IPS-15b (cell line): ENCODE data around the gene SHANK1.

Experiments
- H3K27me3 ChIP-seq: one replicate; pipeline ENCODE4 v1.6.1; 2013; ENCODE audit warnings: low read length; ENCODE audit not compliant: control insufficient read depth, insufficient read depth
- H3K36me3 ChIP-seq: one replicate; pipeline ENCODE4 v1.6.1; 2013; ENCODE audit warnings: low read length; ENCODE audit not compliant: control insufficient read depth, insufficient read depth
- H3K4me1 ChIP-seq: one replicate; pipeline ENCODE4 v1.6.1; 2013; ENCODE audit warnings: mild to moderate bottlenecking, low read length; ENCODE audit not compliant: control insufficient read depth, insufficient read depth
- H3K4me3 ChIP-seq: one replicate; pipeline ENCODE4 v1.5.1; 2013; ENCODE audit warnings: low read depth, low read length
- H3K9ac ChIP-seq: one replicate; pipeline ENCODE4 v1.6.1; 2013; ENCODE audit warnings: low read depth, mild to moderate bottlenecking, low read length
- H3K9me3 ChIP-seq: one replicate; pipeline ENCODE4 v1.6.1; 2013; ENCODE audit warnings: mild to moderate bottlenecking, low read length; ENCODE audit not compliant: control insufficient read depth, insufficient read depth

Gene SHANK1

DNA sequence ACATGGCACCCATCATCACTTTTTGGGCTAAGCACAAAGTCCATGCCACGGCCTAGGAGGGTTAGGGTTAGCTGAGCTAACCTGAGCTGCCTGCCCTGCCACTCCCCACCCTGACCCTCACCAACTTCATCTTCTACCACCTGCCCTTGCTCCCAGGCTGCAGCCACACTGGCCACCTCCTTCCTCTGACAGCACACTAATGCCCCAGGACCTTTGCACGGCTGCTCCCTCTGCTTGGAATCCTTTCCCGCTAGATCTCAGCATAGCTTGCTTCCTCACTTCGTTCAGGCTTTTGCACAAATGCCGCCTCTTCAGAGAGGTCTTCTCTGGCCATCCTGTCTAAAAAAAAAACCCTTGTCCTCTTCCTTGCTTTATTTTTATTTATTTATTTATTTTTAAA is 13.2 kb downstream of the SHANK1 start:
- H3K4me1 ChIP-seq = no peaks in the 10 kb centered on the region
- H3K27me3 ChIP-seq = peaks cover 23% of the 10 kb centered on the region
- no peak overlapping the region for H3K4me3 ChIP-seq
- no peak overlapping the region for H3K9ac ChIP-seq
- no peaks in the 10 kb centered on the region for H3K9me3 ChIP-seq
- H3K36me3 ChIP-seq = no peaks in the 10 kb centered on the region

DNA sequence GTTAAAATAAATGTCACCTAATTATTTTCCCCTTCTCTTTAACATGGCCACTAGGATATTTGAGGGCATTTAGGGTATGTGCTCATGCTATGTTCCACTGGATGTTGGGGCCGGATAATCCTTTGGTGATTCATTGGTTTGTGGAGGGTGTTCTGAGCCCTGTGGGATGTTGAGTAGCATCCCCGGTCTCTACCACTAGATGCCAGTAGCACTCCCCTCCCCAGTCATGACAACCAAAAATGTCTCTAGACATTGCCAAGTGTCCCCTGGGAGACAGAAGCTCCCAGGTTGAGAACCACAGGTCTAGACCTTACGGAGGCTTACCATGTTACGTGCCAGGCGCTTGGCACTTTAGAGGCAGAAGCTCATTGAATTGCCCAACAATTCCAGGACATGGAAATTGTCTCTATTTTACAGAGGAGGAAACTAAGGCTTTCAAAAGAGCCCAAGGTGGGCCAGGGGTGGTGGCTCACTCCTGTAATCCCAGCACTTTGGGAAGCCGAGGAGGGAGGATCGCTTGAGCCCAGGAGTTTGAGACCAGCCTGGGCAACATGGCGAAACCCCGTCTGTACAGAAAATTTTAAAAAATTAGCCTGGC is 14.1 kb downstream of the SHANK1 start:
- Histone ChIP-seq H3K9me3 (no peaks in the 10 kb centered on the region), H3K36me3 (no peaks in the 10 kb centered on the region), H3K9ac (no peak overlapping the region), H3K4me1 (no peaks in the 10 kb centered on the region), H3K27me3 (peaks cover 27% of the 10 kb centered on the region), H3K4me3 (no peak overlapping the region)

DNA sequence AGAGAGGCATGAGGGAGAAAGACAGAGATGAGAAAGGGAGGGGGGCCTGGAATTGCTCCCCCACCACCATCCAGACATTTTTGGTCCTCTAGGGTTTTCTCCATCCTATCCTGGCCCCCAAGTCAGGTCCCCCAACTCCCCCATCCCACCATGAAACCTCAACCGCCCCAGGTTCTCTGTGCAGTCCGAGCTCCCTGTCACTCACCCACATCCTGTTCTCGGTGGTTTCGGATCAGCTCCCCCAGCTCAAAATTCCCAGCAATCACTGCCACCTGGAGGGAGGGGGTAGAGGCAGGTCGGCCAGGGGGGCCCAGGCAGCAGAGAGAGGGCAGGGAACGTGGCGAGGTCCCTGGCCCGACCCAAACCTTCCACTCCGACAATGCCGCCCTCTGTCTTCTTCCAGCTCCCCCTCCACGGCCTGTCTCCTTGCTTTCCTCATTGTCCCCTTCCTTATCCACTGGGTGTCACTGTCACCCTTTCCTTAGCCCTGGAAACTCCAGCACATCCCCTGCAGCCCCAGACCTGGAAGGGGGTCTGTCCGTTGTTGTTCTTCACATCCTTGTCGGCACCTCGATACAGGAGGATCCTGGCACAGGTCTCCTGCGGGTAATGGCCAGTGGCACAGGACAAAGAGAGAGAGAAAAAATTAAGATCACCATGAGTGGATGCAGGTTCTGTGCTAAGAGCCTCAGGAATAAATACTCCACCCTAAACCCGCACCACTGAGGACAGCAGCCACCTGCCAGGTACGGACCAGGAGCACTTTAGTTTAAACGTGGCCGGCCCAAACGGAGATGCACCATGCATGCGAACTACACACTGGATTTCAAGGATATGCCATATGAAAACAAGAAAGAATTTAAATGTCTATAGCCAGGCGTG is 15.4 kb downstream of the SHANK1 start:
- Histone ChIP-seq H3K4me1 (no peaks in the 10 kb centered on the region), H3K27me3 (peaks cover 33% of the 10 kb centered on the region), H3K4me3 (no peak overlapping the region), H3K9ac (no peak overlapping the region), H3K9me3 (no peaks in the 10 kb centered on the region), H3K36me3 (no peaks in the 10 kb centered on the region)

DNA sequence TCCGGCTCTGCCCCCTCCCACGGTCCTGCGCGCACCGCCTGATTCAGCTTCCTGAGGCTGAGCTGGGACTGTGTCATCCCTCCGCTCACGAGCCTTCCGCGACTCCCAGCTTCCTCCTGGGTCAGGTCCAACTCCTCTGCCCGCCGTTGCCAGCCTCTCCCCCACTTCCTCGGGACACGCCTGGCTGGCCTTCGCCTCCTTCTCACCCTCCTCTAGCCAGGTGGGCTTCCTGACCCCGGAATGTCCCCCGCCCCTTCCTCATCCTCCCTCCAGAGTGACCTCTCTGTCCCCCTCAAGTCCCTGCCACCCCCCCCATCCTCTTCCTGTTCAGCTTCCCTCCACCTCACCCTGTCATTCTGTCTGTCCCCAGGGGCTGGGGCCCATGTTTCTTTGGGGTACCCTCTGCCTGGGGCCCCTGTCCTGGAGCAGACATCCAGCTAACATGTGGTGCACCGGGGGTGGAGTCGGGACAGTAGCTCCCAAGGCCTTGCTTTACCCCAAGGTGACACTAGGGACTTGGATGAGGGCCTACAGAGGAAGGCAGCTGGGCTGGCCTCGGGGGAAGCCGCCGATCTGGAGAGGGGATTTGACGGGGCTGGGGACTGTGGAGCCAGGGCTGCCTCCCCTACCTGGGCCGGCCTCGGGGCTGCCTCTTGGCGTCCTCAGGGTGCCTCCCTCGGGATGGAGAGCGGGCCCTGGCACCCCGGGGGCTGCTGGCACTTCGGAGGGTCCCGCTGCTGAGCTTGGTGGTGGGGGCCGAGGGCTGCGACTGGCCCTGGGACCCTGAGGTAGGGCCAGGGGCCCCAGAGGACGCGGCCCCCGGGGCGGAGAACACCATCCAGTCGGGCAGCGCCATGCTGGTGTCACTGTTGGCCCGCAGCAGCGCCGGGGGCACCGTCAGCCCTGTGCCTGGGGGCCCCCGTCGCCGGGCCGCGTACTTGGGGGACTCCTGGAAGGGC is 16.5 kb downstream of the SHANK1 start:
- H3K36me3 ChIP-seq = no peaks in the 10 kb centered on the region
- no peaks in the 10 kb centered on the region for H3K4me1 ChIP-seq
- peaks cover 43% of the 10 kb centered on the region for H3K27me3 ChIP-seq
- H3K4me3 ChIP-seq = no peak overlapping the region
- no peaks in the 10 kb centered on the region for H3K9me3 ChIP-seq
- no peak overlapping the region for H3K9ac ChIP-seq

DNA sequence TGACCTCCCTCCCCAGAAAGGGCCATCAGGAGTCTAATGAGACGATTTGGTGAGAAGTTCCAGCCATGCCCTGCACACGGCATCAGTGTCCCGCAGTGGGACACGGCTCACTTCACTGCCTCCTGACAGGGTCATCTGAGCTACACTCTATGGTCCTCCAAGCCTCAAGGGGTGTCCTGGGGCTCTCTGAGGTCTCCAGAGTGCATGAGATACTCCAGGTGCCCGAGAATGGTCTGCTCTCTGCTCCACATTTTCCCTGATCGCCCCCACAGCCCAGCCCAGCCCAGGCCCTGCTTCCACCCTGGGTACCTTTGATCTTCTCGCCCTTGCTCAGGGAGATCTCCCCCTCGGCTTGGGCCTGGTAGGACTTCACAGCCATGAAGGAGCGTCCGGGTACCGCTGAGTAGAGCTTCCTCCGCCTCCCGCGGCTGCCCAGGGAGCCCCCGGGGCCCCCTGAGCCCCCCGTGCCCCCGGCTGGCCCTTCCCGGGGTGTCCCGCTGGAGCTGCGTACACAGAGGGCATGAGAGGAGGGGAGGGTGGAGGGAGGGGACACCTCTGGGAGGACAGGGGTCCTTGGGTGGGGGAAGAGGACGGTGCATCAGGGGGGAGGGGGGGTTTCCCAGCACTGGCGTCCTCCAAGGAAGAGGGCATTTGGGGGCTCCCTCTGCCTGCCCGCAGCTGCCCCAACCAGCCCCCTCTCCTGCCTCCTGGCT is 17.3 kb downstream of the SHANK1 start:
- no peak overlapping the region for H3K4me3 ChIP-seq
- no peaks in the 10 kb centered on the region for H3K4me1 ChIP-seq
- H3K36me3 ChIP-seq = no peaks in the 10 kb centered on the region
- peaks cover 51% of the 10 kb centered on the region for H3K27me3 ChIP-seq
- H3K9ac ChIP-seq = no peak overlapping the region
- no peaks in the 10 kb centered on the region for H3K9me3 ChIP-seq

DNA sequence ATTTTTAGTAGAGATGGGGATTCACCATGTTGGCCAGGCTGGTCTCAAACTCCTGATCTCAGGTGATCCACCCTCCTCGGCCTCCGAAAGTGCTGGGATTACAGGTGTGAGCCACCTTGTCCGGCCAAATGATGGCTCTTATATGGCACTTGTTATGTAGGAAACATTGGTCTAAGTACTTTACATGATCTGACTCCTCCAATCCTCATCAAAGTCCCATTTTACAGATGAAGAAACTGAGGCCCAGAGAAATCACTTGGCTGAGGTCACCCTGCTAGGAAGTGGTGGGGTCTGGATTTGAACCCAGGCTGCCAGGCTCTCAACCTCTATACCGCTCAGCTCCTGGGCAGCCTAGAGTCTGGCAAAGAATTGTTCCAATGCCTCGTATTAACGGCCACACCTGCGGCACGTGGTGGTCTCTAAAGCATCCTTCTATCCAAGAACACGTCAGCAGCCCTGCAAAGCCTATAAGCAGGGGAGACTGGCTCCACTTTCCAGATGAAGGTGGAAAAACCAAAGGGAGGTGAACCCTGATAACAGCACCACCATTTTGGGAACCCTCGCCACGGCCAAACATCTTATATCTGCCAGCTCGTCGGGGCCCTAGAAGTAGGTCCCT is 18.1 kb downstream of the SHANK1 start:
- H3K27me3 ChIP-seq = peaks cover 59% of the 10 kb centered on the region
- no peaks in the 10 kb centered on the region for H3K36me3 ChIP-seq
- H3K4me1 ChIP-seq = no peaks in the 10 kb centered on the region
- no peak overlapping the region for H3K4me3 ChIP-seq
- H3K9ac ChIP-seq = no peak overlapping the region
- no peaks in the 10 kb centered on the region for H3K9me3 ChIP-seq

DNA sequence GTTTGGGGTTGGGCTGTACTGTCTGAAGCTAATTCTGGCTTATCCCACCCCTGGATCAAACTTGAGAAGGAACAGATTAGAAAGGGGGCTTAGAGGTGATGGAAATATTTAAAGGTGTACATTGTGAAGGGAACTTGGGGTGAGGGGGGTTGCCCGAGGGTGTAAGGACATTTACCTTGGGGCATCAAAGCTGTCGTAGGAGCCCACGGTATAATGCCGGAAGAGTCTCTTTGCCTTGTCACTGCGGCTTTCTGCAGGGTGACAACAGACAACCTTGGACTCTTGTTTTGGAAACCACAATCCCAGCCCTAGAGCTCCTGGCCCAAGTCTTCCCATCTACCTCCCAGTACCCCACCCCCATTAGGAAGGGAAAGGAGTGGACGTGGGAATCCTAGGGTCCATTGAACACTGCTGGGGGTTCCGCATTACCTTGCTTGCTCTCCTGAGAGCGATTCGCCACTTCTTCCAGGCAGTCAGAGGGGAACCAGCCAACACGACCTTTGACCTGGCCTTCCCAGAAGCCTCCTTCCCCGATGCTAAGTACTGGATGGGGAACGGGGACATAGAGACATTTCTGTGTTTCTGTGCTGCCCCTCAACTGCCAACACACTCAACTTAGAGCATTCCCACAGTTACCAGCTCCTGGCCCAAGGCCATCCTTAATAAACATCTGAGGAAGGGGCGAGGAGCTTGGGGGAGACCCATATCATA is 22.0 kb downstream of the SHANK1 start:
- peaks cover 80% of the 10 kb centered on the region for H3K27me3 ChIP-seq

DNA sequence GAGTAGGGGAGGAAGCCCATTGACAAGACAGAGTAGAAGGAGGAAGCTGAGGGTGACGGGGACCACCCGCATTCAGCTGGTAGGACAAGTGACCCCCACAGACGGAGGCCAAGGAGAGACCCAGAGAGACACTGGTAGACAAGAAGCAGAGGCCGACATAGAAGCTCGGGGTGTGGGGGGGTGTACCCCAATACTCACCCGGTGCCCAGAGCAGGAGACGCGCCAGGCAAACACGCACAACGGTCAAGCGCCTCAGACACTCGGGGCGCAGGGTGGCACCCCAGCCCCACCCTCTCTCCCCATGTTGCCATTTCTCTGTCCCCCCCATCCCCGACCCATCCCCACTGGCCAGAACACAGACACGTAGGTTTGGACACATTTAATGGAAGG is 23.5 kb downstream of the SHANK1 start:
- Histone ChIP-seq H3K27me3 (peaks cover 86% of the 10 kb centered on the region), H3K4me3 (peak overlapping the region; percentile 75), H3K4me1 (peaks cover 3% of the 10 kb centered on the region), H3K9ac (no peak overlapping the region), H3K36me3 (no peaks in the 10 kb centered on the region), H3K9me3 (no peaks in the 10 kb centered on the region)

More for the DNA sequence above, 22.0 kb downstream of the SHANK1 start:
- Histone ChIP-seq H3K4me1 (peaks cover under 1% of the 10 kb centered on the region), H3K36me3 (no peaks in the 10 kb centered on the region), H3K9ac (no peak overlapping the region), H3K4me3 (no peak overlapping the region), H3K9me3 (no peaks in the 10 kb centered on the region)

DNA sequence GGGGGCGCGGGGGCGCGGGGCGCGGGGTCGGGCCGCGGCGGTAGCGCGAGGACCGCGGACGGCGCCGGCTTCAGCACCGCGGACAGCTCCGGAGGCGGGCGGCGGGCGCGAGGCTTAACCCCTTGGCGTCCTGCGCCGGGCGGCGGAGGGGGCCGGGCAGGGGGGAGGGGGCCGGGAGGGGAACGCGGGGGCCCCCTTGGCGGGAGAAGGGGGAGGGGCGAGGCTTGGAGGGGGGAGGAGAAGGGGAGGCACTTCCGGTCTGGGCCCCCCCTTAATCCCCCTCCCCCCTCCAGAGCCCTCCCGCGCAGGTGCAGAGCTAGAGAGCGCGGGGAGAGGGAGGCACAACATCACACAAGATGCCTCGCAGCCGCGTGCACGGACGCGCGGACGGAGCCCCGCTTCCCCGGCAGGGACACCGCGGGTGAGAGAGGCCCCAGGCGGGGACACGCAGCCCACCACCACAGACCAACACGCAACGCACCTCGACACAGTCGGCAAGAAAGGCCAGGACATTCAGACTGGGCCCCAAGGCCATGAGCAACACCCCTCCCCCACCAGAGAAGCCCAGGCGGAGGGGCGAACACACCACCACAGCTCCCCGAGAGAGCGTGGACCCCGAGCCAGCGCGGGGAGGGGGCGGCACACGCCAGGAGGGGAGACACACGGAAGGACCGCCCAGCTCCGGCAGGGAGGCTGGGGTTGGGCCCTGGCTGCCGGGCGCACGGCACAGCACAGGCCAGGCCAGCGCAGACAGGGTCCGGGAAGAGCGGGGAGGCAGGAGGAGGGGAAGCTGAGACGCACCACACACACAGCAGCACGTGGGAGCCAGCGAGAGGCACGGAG is 24.1 kb downstream of the SHANK1 start:
- H3K4me3 ChIP-seq = peak overlapping the region; percentile 75
- H3K9me3 ChIP-seq = no peaks in the 10 kb centered on the region
- peak overlapping the region; percentile 37 for H3K9ac ChIP-seq
- peaks cover 3% of the 10 kb centered on the region for H3K4me1 ChIP-seq
- peaks cover 87% of the 10 kb centered on the region for H3K27me3 ChIP-seq
- H3K36me3 ChIP-seq = no peaks in the 10 kb centered on the region

DNA sequence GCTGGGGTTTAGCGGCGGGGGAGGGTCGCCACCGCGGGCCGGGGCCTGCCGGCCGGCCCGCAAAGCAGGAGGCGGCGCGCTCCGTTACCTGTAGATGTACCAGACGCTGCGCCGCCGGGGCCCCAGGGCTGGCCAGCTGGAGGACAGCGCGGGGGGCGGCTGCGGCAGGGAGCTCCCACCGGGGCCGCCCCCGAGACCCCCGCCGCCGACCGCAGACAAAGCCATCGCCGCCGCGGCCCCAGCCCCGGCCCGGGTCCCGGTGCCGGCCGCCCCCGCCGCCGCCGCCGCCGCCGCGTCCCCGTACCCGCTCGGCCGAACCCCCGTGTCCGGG is 24.8 kb downstream of the SHANK1 start:
- no peaks in the 10 kb centered on the region for H3K36me3 ChIP-seq
- no peak overlapping the region for H3K9ac ChIP-seq
- H3K9me3 ChIP-seq = no peaks in the 10 kb centered on the region
- peaks cover 3% of the 10 kb centered on the region for H3K4me1 ChIP-seq
- no peak overlapping the region for H3K4me3 ChIP-seq
- peaks cover 88% of the 10 kb centered on the region for H3K27me3 ChIP-seq
